GM23338 (cell line): ENCODE data around the gene ZNF468.

Experiments used
- CREB1 ChIP-seq: fragments of 250-450 bp; sonication (Bioruptor Pico); IDR thresholded peaks from 2 replicates; pipeline ENCODE4 v1.5.0; 2020; ENCODE audit warnings: low read depth, mild to moderate bottlenecking, moderate library complexity
- CTCF ChIP-seq, 2 experiments: fragments of 200-600 bp in 1 of 2; sonication (generic) in 1 of 2; conservative IDR thresholded peaks; 2 replicates each; pipeline versions ENCODE4 v1.5.1 to v1.6.1; 2016 to 2017; ENCODE audit warnings: antibody characterized with exemption in 2 of 2, low read depth in 2 of 2, mild to moderate bottlenecking in 2 of 2, moderate library complexity in 1 of 2
- ETS1 ChIP-seq: IDR thresholded peaks from 2 replicates; pipeline ENCODE4 v1.6.1; 2016; ENCODE audit warnings: antibody characterized with exemption
- EZH2 ChIP-seq: fragments of 200-600 bp; sonication (generic); IDR thresholded peaks from one replicate; pipeline ENCODE4 v1.8.0; 2017; ENCODE audit warnings: antibody characterized with exemption, mild to moderate bottlenecking, low read depth; ENCODE audit not compliant: unreplicated experiment
- EZH2phosphoT487 ChIP-seq: fragments of 200-600 bp; sonication (generic); IDR thresholded peaks from one replicate; pipeline ENCODE4 v1.8.1; 2018; ENCODE audit warnings: antibody characterized with exemption; ENCODE audit not compliant: unreplicated experiment
- POLR2AphosphoS5 ChIP-seq: IDR thresholded peaks from 2 replicates; pipeline ENCODE4 v1.6.1; 2016; ENCODE audit warnings: antibody characterized with exemption, low read depth
- REST ChIP-seq: IDR thresholded peaks from one replicate; pipeline ENCODE4 v1.6.1; 2018; ENCODE audit warnings: antibody characterized with exemption; ENCODE audit not compliant: unreplicated experiment
- STAT1 ChIP-seq: IDR thresholded peaks from one replicate; pipeline ENCODE4 v1.6.1; 2016; ENCODE audit warnings: antibody characterized with exemption; ENCODE audit not compliant: unreplicated experiment
- ZNF114 ChIP-seq: fragments of 250-450 bp; sonication (Bioruptor Pico); IDR thresholded peaks from 2 replicates; pipeline ENCODE4 v1.5.0; 2020; ENCODE audit warnings: mild to moderate bottlenecking, moderate library complexity

GRCh38 chr19:52896431-52897137, 39.2 kb upstream of the ZNF468 start:
- TF ChIP-seq CTCF (conservative IDR thresholded peaks at IDR 0.05; ENCODE audit: low read depth in 2 of 2) = no peak
- TF ChIP-seq POLR2AphosphoS5 = no peak
- no peak for TF ChIP-seq EZH2
- TF ChIP-seq EZH2phosphoT487 = no peak
- no peak for TF ChIP-seq REST
- no peak for TF ChIP-seq CREB1 (CRISPR knock-in tag)
- TF ChIP-seq ZNF114 (CRISPR knock-in tag) = no peak
- no peak for TF ChIP-seq ETS1
- TF ChIP-seq STAT1 = no peak
